ENCODE results near the gene DYNLT1. TPM values are rescaled to one million over a fixed set of nuclear protein-coding genes. Genes with fewer than 3 reads are reported as not detected.
A peak's percentile ranks its signal among the peaks of the same experiment; 100 is the strongest.
"Not testable (repeated sequence)": the region's sequence is repeated elsewhere in the genome, so short reads cannot be mapped to it uniquely, and the experiment has no call there.

The DYNLT1 gene
- total RNA-seq, 4 donors from 2014 or later, result 78.7 to 107 (median 87.4) TPM

DNA sequence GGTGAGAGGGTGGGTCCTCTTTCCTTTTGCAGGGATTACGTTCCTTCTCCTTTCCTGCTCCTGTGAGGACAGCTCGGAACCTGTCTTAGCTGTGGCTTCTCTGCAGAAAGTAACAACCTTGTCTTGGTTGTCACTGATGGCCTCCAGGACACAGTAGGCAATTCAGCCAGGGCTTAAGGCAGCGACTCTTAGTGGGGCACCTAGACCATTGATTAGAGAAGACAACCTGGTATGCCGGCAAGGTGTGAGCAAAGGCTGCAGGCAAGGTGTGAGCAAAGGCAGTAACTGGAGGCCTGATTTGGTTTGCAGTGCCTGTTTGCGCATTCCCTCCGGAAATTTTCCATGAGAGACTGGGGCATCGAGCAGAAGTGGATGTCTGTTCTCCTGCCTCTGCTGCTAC, 37.6 kb downstream of the DYNLT1 start:
- no peak for DNase-seq
- H3K27ac ChIP-seq, result no peak overlapping the region
- TF ChIP-seq POLR2A (IDR thresholded peaks at IDR 0.05), result no peak
- no peak for TF ChIP-seq CTCF (IDR thresholded peaks at IDR 0.05)
- H3K36me3 ChIP-seq, result peaks cover 17 to 90% (median 30%) of the 10 kb centered on the region in 3 donors
- H3K27me3 ChIP-seq, result no peaks in the 10 kb centered on the region
- no peaks in the 10 kb centered on the region for H3K9me3 ChIP-seq
- H3K4me3 ChIP-seq, result no peak overlapping the region
- 94 to 97% methylated on average over 4 to 5 of the region's 7 CpGs for WGBS, 2 donors
- intact Hi-C loops (cut with DNase I), result loop anchor here (10.0 kb wide), 1 partner anchor 382 kb away; no protein-coding TSS in a partner anchor
- H3K4me1 ChIP-seq, result no peaks in the 10 kb centered on the region

- not testable (repeated sequence) for H3K9me3 ChIP-seq, H3K4me1 ChIP-seq, H3K4me3 ChIP-seq, H3K27ac ChIP-seq, DNase-seq, H3K27me3 ChIP-seq
- peaks cover 12 to 90% (median 30%) of the 10 kb centered on the region in 3 donors for H3K36me3 ChIP-seq
- intact Hi-C loops (cut with DNase I), result loop anchor here (10.0 kb wide), 1 partner anchor 381 kb away; no protein-coding TSS in a partner anchor
- WGBS, 2 donors, result 86 to 87% methylated on average over 9 to 15 of the region's 15 CpGs
Observed at GRCh38 chr6:158606011-158606410, 38.5 kb downstream of the DYNLT1 start.

DNA sequence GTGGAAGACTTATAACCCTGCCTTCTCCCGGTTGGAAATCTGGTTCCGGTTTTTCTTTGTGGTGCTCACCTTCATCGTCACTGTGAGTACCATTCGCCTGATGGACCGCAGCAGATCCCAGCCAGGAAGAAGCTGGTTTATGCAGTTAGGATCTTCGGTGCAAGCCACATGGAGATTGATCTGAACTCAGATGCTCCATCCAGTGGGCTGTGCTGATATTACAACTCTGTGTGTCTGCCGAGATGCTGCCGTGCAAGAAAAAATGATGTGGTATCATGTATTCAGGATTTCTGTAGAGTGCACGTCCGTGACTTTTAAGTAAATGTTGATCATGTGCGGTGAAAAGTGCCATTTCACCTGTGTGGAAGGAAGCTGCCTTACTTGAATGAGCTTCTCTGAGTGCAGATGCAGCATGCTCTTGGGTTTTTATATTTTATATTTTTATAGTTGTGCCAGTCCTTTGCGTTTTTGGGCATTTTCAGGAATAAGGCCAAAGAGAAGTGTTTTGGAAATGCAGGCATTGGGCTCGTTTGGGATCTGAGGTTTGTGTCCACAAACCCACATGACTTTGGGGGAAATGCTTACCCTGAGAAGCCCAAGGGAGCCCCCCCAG, 39.2 kb downstream of the DYNLT1 start:
- no peaks in the 10 kb centered on the region for H3K9me3 ChIP-seq
- no peaks in the 10 kb centered on the region for H3K27me3 ChIP-seq
- intact Hi-C loops (cut with DNase I), result loop anchor here (10.0 kb wide), 1 partner anchor 381 kb away; no protein-coding TSS in a partner anchor
- WGBS, 2 donors, result 26 to 46% methylated on average over 12 to 13 of the region's 13 CpGs
- H3K27ac ChIP-seq, result no peak overlapping the region
- no peaks in the 10 kb centered on the region for H3K4me1 ChIP-seq
- DNase-seq, result no peak
- H3K4me3 ChIP-seq, result no peak overlapping the region
- TF ChIP-seq POLR2A (IDR thresholded peaks at IDR 0.05) (no peak), CTCF (IDR thresholded peaks at IDR 0.05) (peak; percentile 37 to 86 (median 72))
- peaks cover 12 to 90% (median 26%) of the 10 kb centered on the region in 3 donors for H3K36me3 ChIP-seq

- Histone ChIP-seq H3K9me3 (no peaks in the 10 kb centered on the region), H3K36me3 (peaks cover 4 to 90% (median 18%) of the 10 kb centered on the region in 3 donors), H3K4me1 (no peaks in the 10 kb centered on the region), H3K27ac (no peak overlapping the region), H3K4me3 (no peak overlapping the region), H3K27me3 (no peaks in the 10 kb centered on the region)
- no peak for TF ChIP-seq CTCF (IDR thresholded peaks at IDR 0.05)
- no peak for DNase-seq
- intact Hi-C loops (cut with DNase I), result loop anchor here (10.0 kb wide), 1 partner anchor 379 kb away; no protein-coding TSS in a partner anchor
- WGBS, 2 donors, result 83 to 87% methylated on average over 4 to 5 of the region's 6 CpGs
Observed at GRCh38 chr6:158604048-158604406, 40.5 kb downstream of the DYNLT1 start.

DNA sequence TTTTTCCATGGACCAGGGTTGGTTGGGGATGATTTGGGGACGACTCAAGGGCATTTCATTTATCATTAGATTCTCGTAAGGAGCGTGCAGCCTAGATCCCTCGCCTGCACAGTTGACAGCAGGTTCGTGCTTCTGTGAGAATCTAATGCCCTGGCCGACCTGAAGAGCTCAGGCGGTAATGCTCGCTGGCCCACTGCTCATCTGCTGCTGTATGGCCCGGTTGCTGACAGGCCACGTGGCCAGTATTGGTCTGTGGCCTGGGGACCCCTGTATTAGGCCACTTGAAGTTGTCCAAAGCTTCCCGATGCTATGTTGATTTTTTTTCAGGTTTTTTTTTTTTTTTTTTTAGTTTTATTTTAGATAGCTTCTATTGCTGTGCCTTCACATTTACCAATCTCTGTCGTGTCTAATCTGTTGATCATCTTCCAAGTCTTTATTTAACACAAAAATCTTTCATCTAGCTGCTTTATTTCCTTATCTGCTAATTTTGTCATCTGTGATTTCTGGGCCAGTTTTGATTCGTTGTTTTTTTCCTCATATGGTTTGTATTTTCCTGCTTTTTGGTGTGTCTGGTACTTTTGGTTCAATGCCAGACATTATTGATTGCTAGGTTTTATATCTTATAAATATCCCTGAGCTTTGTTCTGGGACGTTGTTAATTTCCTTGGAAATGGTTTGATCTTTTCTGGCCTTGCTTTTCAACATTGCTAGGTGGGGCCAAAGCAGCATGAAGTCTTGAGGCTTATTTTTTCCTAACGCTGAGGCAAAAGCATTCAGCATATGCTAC, 41.1 kb downstream of the DYNLT1 start:
- intact Hi-C loops (cut with DNase I), result loop anchor here (10.0 kb wide), 1 partner anchor 379 kb away; no protein-coding TSS in a partner anchor
- H3K27me3 ChIP-seq, result no peaks in the 10 kb centered on the region
- H3K27ac ChIP-seq, result no peak overlapping the region
- H3K36me3 ChIP-seq, result peaks cover 4 to 90% (median 18%) of the 10 kb centered on the region in 3 donors
- no peak for TF ChIP-seq POLR2A (IDR thresholded peaks at IDR 0.05)
- no peak for TF ChIP-seq CTCF (IDR thresholded peaks at IDR 0.05)
- WGBS, 2 donors, result 78 to 88% methylated on average over 12 to 15 of the region's 15 CpGs
- no peaks in the 10 kb centered on the region for H3K4me1 ChIP-seq
- H3K4me3 ChIP-seq, result no peak overlapping the region
- no peaks in the 10 kb centered on the region for H3K9me3 ChIP-seq
- no peak for DNase-seq
